Epithelial cell of proximal tubule (primary cell): Measurements from ENCODE around the gene TUT7. TPM values are rescaled to one million over a fixed set of nuclear protein-coding genes. Genes with fewer than 3 reads are reported as not detected.
"Not testable (repeated sequence)": the region's sequence is repeated elsewhere in the genome, so short reads cannot be mapped to it uniquely, and the experiment has no call there.

Experiments used
- DNase-seq: peaks from one replicate; pipeline ENCODE4 v3.0.0-alpha.2; 2011; ENCODE audit warnings: low read depth
- H3K4me3 ChIP-seq: 2 replicates; pipeline ENCODE4 v1.5.1; 2011; ENCODE audit warnings: low read depth, mild to moderate bottlenecking, low read length
- total RNA-seq: library from RNA; depleted of rRNA; stranded (reverse); fragments of >200 nt; gene quantifications from 2 replicates; pipeline ENCODE4 v1.2.3, GENCODE V29; 2015
- TF ChIP-seq, protein P1 (sequence below): conservative IDR thresholded peaks from 2 replicates; pipeline ENCODE4 v1.5.1; 2012; ENCODE audit warnings: low read depth, mild to moderate bottlenecking, low read length

The TUT7 gene, protein sequence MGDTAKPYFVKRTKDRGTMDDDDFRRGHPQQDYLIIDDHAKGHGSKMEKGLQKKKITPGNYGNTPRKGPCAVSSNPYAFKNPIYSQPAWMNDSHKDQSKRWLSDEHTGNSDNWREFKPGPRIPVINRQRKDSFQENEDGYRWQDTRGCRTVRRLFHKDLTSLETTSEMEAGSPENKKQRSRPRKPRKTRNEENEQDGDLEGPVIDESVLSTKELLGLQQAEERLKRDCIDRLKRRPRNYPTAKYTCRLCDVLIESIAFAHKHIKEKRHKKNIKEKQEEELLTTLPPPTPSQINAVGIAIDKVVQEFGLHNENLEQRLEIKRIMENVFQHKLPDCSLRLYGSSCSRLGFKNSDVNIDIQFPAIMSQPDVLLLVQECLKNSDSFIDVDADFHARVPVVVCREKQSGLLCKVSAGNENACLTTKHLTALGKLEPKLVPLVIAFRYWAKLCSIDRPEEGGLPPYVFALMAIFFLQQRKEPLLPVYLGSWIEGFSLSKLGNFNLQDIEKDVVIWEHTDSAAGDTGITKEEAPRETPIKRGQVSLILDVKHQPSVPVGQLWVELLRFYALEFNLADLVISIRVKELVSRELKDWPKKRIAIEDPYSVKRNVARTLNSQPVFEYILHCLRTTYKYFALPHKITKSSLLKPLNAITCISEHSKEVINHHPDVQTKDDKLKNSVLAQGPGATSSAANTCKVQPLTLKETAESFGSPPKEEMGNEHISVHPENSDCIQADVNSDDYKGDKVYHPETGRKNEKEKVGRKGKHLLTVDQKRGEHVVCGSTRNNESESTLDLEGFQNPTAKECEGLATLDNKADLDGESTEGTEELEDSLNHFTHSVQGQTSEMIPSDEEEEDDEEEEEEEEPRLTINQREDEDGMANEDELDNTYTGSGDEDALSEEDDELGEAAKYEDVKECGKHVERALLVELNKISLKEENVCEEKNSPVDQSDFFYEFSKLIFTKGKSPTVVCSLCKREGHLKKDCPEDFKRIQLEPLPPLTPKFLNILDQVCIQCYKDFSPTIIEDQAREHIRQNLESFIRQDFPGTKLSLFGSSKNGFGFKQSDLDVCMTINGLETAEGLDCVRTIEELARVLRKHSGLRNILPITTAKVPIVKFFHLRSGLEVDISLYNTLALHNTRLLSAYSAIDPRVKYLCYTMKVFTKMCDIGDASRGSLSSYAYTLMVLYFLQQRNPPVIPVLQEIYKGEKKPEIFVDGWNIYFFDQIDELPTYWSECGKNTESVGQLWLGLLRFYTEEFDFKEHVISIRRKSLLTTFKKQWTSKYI (N-terminal part only)
- total RNA-seq, result 11.1 and 25.4 TPM in 2 replicates

DNA sequence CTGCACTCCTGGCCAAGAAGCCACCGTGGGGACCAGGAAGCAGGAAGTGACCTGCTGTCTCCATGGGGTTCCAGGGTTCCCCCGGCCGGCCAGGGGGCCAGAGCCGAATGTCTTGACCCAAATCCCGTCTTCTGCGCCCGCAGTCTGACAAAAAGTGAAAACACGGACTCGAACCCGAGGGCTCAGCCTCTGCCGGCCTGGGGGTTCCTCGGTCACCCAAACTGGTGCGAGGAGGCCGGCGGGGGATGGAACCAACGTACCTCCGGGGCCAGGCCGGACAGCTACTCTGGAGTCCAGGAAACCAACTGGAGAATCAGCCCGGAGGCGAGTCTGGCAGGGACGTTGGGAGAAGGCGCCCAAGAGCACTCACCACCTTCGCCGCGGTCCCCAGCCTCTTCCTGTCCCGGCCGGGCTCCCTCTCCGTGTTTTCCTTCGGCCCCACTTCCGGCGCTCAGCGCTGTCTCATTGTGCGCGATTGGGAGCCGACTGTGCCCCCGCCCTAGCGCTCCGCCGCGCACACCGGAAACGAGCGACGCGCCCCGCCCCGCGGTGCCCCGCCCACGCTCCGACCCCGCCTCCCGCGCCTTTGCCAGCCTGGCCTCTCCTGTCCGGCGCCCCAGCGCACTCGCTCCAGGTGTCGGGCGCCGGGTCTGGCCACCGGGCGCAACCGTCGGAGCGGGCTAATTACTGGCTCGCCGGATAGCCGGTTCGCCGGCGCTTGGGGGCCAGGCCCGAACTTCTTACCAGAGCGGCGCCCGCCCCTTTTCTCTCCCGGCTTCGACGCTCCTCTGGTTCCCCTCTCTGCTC, at the start of gene TUT7:
TSS of gene TUT7 (minus strand) at position 400 of the 807 bp plus-strand sequence. CDS start 1,211 bp downstream, outside the sequence.
- peak within 1 kb of the TSS; percentile 98 for H3K4me3 ChIP-seq
- no peak for DNase-seq
- TF ChIP-seq, protein P1, sequence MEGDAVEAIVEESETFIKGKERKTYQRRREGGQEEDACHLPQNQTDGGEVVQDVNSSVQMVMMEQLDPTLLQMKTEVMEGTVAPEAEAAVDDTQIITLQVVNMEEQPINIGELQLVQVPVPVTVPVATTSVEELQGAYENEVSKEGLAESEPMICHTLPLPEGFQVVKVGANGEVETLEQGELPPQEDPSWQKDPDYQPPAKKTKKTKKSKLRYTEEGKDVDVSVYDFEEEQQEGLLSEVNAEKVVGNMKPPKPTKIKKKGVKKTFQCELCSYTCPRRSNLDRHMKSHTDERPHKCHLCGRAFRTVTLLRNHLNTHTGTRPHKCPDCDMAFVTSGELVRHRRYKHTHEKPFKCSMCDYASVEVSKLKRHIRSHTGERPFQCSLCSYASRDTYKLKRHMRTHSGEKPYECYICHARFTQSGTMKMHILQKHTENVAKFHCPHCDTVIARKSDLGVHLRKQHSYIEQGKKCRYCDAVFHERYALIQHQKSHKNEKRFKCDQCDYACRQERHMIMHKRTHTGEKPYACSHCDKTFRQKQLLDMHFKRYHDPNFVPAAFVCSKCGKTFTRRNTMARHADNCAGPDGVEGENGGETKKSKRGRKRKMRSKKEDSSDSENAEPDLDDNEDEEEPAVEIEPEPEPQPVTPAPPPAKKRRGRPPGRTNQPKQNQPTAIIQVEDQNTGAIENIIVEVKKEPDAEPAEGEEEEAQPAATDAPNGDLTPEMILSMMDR, result no peak

DNA sequence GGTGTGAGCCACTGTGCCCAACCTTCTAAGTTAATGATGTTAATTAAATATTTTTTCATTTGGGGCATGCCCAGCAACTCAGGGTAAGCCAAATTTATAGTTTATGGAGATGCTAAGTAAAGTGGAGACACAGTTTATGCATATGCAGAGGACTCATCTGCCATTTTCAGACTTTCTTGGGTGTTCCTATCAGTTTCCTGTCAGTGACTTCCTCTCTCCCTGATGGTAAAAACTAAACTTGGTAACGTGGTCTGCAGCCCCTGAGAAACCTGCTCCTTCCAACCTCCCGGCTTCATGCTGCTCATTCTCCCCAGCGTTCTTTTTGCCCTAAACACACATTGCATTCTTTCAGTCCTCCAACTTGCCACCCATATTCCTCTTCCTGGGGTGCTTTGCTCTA, 48.4 kb upstream of the TUT7 start:
- TF ChIP-seq, protein P1, result no peak
- no peak overlapping the region for H3K4me3 ChIP-seq
- DNase-seq, result no peak

DNA sequence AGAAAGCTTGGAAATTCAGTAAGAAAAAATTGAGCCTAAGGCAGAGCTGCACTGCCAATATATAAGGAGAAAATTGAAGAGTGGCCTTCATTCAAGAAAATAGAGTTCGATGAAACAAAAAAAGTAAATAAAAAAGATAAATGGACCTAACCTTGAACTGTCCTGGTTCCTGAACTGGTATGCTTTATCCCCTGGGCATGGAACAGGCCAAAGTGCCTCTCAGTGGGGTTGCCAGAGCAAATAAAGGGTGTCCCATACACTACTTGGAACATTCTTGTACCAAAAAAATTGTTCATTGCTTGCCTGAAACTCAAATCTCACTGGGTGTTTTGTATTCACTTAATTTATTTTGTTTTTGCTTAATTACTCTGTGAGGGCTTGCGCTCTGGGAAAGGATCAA, 42.2 kb upstream of the TUT7 start:
- DNase-seq, result no peak
- no peak overlapping the region for H3K4me3 ChIP-seq
- TF ChIP-seq, protein P1, result no peak

DNA sequence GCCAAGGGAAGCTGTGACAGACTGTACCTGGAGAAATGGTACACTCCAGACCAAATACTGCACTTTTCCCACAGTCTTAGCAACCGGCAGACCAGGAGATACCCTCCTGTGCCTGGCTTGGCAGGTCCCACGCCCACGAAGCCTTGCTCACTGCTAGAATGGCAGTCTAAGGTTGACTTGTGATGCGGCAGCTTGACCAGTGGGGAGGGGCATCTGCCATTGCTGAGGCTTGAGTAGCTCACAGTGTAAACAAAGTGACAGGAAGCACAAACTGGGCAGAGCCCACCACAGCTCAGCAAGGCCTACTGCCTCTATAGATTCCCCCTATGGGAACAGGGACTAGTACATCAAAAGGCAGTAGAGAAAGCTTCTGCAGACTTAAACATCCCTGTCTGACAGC, 36.0 kb upstream of the TUT7 start:
- H3K4me3 ChIP-seq, DNase-seq: not testable (repeated sequence)

DNA sequence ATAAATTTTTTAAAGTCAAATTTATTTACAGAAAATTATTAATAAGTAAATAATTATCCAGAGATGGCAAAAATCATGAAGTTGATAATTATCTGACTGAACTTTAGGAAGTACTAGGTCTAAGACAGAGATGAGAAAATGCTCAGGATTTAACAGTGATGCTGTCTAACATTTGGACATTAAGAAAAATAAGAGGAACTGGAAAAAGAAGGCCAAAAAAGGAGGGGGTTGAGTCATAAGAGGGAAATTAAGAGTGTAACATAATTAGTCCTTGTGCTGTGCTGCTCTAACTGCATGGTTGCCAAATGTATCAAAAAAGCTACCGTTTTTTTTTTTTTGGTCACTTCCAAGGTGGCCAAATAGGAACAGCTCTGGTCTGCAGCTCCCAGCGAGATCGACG, 35.4 kb upstream of the TUT7 start:
- TF ChIP-seq, protein P1, result no peak
- H3K4me3 ChIP-seq, result no peak overlapping the region
- DNase-seq, result no peak

DNA sequence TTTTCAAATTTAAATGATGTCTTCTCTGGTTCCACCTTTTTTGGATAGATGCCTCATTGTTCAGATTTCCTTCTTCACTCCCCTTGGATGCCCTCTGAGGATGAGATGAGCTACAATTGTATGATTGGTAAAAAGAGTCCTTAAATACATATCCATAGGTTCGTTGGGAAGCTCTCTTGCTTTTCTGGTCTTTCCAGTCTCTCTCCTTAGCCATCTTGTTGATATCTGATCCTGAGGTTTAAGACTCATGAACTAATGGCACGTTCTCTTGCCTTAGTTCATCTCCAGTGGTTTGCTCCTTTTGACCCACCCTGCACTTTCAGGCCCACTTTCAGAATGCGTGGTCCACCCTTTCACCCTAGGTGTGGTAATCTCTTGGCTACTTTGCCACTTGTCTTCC, 33.2 kb upstream of the TUT7 start:
- DNase-seq, result no peak
- no peak overlapping the region for H3K4me3 ChIP-seq
- TF ChIP-seq, protein P1, result no peak

DNA sequence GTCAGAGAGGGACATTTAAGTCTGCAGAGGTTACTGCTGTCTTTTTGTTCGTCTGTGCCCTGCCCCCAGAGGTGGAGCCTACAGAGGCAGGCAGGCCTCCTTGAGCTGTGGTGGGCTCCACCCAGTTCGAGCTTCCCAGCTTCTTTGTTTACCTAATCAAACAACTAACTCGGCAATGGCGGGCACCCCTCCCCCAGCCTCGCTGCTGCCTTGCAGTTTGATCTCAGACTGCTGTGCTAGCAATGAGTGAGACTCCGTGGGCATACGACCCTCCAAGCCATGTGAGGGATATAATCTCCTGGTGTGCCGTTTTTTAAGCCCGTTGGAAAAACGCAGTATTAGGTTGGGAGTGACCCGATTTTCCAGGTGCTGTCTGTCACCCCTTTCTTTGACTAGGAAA, 28.8 kb upstream of the TUT7 start:
- not testable (repeated sequence) for H3K4me3 ChIP-seq, DNase-seq
